Measurements from ENCODE around the gene FANCG. TPM values are rescaled to one million over a fixed set of nuclear protein-coding genes. Genes with fewer than 3 reads are reported as not detected.

Gene FANCG
- total RNA-seq, 4 donors from 2014 or later = 11.6 to 23.4 (median 18.8) TPM

DNA sequence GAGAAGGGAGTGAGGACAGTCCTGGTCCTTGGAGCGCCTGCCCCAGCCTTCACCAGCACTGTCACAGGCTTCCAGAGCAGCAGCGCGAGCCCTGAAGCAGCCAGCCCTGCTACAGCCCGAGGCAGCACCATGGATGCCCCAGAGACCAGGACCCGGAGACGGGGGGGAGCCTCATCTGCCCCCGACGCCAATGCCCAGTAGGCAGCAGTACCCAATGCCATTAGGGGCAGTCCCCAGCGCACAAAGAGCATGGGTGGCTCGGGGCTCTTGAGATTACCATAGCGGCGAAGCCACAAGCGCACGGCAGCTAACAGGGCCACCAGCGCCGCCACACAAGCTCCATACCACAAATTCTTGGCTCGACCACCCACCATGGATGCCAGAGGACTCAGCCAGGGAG is 11.8 kb upstream of the FANCG start:
- Histone ChIP-seq H3K4me3 (no peak overlapping the region), H3K36me3 (peaks cover 14 to 86% (median 36%) of the 10 kb centered on the region in 3 donors), H3K9me3 (no peaks in the 10 kb centered on the region), H3K27me3 (no peaks in the 10 kb centered on the region), H3K27ac (no peak overlapping the region), H3K4me1 (peaks cover 7 to 19% (median 9%) of the 10 kb centered on the region in 3 donors)
- no peak for DNase-seq
- TF ChIP-seq POLR2A (IDR thresholded peaks at IDR 0.05) = no peak
- TF ChIP-seq, protein P1, sequence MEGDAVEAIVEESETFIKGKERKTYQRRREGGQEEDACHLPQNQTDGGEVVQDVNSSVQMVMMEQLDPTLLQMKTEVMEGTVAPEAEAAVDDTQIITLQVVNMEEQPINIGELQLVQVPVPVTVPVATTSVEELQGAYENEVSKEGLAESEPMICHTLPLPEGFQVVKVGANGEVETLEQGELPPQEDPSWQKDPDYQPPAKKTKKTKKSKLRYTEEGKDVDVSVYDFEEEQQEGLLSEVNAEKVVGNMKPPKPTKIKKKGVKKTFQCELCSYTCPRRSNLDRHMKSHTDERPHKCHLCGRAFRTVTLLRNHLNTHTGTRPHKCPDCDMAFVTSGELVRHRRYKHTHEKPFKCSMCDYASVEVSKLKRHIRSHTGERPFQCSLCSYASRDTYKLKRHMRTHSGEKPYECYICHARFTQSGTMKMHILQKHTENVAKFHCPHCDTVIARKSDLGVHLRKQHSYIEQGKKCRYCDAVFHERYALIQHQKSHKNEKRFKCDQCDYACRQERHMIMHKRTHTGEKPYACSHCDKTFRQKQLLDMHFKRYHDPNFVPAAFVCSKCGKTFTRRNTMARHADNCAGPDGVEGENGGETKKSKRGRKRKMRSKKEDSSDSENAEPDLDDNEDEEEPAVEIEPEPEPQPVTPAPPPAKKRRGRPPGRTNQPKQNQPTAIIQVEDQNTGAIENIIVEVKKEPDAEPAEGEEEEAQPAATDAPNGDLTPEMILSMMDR (IDR thresholded peaks at IDR 0.05) = no peak
- intact Hi-C loops (cut with DNase I) = loop anchor here (10.0 kb wide), 1 partner anchor 197 kb away; a partner anchor contains a TSS
- WGBS, 2 donors = 100% methylated on average over 1 to 6 of the region's 17 CpGs

DNA sequence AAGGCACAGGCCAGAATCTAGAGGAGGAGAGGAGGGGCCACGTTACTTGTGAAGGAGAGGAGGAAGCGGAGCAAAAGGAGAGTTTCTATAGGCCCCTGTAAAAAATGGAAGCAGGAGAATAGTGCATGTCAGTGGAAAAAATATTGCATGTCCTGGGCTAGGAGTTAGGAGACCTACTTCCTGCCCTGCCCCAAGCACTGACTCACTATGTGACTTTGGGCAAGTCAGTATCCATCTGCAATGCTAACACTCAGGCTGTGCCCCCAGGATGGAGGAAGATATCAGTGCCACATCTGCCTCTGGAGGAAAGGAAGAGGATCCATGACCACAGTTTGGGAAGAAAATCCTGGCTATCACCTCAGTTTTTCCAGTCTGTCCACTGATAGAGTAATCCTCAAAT is 9.7 kb upstream of the FANCG start:
- WGBS, 2 donors = 78 to 100% methylated on average over 2 of the region's 2 CpGs
- Histone ChIP-seq H3K27ac (no peak overlapping the region), H3K4me1 (peaks cover 0 to under 1% (median 0%) of the 10 kb centered on the region in 3 donors), H3K4me3 (no peak overlapping the region), H3K27me3 (no peaks in the 10 kb centered on the region), H3K9me3 (no peaks in the 10 kb centered on the region), H3K36me3 (peaks cover 14 to 94% (median 36%) of the 10 kb centered on the region in 3 donors)
- DNase-seq = no peak
- intact Hi-C loops (cut with DNase I) = no loop called here
- TF ChIP-seq, protein P1 (IDR thresholded peaks at IDR 0.05) = no peak

DNA sequence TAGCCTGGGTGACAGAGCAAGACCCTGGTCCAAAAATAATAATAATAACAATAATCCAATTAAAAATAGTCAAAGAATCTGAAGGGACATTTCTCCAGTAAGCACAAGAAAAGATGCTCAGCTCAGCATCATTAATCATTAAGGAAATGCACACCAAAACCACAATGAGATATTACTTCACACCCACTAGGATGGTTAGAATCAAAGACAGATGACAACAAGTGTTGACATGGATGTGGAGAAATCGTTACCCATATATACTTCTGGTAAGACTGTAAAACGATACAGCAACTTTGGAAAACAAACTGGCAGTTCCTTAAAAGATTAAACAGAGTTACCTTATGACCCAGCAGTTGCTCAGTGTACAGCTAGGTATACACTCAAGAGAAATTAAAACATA is 5.3 kb upstream of the FANCG start:
- TF ChIP-seq POLR2A (IDR thresholded peaks at IDR 0.05) = no peak
- TF ChIP-seq, protein P1 (IDR thresholded peaks at IDR 0.05) = no peak

DNA sequence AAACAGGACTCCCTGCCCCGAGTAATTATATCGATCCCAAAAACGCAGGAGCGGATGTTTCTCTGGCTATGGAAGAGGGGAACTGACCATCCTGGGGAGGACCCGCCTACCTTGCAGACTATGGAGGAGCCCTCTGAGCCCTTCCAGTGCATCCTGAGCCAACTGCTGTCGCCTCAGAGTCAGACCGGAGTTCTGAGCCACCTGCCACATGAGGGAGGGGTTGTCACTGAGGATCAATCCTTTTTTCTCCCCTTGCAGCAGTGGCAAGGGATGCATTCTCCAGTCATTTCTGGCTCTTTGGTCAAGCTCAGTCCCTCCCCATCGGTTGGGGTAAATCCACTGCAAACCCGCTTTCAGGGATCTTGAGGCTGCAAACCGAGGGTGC is 709 bp downstream of the FANCG start:
- WGBS, 2 donors = 0% methylated on average over 4 to 7 of the region's 10 CpGs
- no peak for TF ChIP-seq POLR2A (IDR thresholded peaks at IDR 0.05)
- TF ChIP-seq, protein P1 (IDR thresholded peaks at IDR 0.05) = no peak
- intact Hi-C loops (cut with DNase I) = loop anchor here (10.0 kb wide), 1 partner anchor 84 kb away; no protein-coding TSS in a partner anchor

More for the DNA sequence above, 5.3 kb upstream of the FANCG start:
- H3K27me3 ChIP-seq = no peaks in the 10 kb centered on the region
- no peak overlapping the region for H3K4me3 ChIP-seq
- no peak for DNase-seq
- peaks cover 0 to 7% (median 4%) of the 10 kb centered on the region in 3 donors for H3K4me1 ChIP-seq
- intact Hi-C loops (cut with DNase I) = no loop called here
- peaks cover 7 to 51% (median 14%) of the 10 kb centered on the region in 3 donors for H3K36me3 ChIP-seq
- 82 to 85% methylated on average over 2 of the region's 2 CpGs for WGBS, 2 donors
- H3K9me3 ChIP-seq = no peaks in the 10 kb centered on the region
- no peak overlapping the region for H3K27ac ChIP-seq

DNA sequence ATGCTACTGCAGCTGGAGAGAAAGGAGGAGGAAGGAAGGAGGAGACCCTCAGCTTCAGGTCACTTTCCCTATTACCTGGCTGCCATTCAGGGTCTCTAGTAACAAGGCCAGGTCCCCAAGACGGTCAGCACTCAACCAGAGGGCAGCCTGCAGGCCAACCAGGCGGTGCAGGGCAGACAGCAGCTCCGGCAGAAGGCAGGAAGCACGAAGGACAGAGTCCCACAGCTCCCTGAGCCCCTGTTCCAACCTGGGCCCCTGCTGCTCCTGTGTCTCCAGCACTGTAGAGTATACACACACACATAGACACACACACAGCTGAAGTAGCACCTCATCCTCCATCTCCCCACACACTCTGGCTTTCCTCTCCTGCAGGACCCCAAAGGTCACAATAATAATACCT is 1.7 kb downstream of the FANCG start:
- H3K27ac ChIP-seq = no peak overlapping the region
- TF ChIP-seq, protein P1 (IDR thresholded peaks at IDR 0.05) = no peak
- no peak for TF ChIP-seq POLR2A (IDR thresholded peaks at IDR 0.05)
- 50% methylated on average over 2 of the region's 4 CpGs; no CpG with 5 or more reads in 1 of the 2 donors for WGBS, 2 donors
- H3K36me3 ChIP-seq = peaks cover 0 to 28% (median 0%) of the 10 kb centered on the region in 3 donors
- no peaks in the 10 kb centered on the region for H3K27me3 ChIP-seq
- no peaks in the 10 kb centered on the region for H3K9me3 ChIP-seq
- intact Hi-C loops (cut with DNase I) = loop anchor here (10.0 kb wide), 1 partner anchor 83 kb away; no protein-coding TSS in a partner anchor
- no peak overlapping the region for H3K4me3 ChIP-seq
- no peak for DNase-seq
- peaks cover 14 to 28% (median 17%) of the 10 kb centered on the region in 3 donors for H3K4me1 ChIP-seq

More for the DNA sequence above, 709 bp downstream of the FANCG start:
- Histone ChIP-seq H3K36me3 (peaks cover 0 to 28% (median 0%) of the 10 kb centered on the region in 3 donors), H3K4me1 (peaks cover 14 to 25% (median 16%) of the 10 kb centered on the region in 3 donors), H3K4me3 (peak overlapping the region; percentile 64 to 87 (median 74)), H3K27ac (peak overlapping the region; percentile 78 to 94 (median 90)), H3K9me3 (no peaks in the 10 kb centered on the region), H3K27me3 (no peaks in the 10 kb centered on the region)
- DNase-seq = no peak

All from esophagus squamous epithelium (tissue), 5 donors.